Loucy (cell line): ENCODE data around the gene METAP1.

Source experiments
- H2AFZ ChIP-seq: fragments of 200-600 bp; sonication (generic); 2 replicates; pipeline ENCODE4 v1.6.0; 2016; ENCODE audit warnings: antibody characterized with exemption, mild to moderate bottlenecking, low read length, moderate library complexity
- H3F3A ChIP-seq: fragments of 200-600 bp; 2 replicates; pipeline ENCODE4 v1.6.0; 2016; ENCODE audit warnings: antibody characterized with exemption, low read depth, mild to moderate bottlenecking
- H3K27me3 ChIP-seq: fragments of 200-600 bp; sonication (generic); 2 replicates; pipeline ENCODE4 v1.6.1; 2014; ENCODE audit warnings: low read length, mild to moderate bottlenecking; ENCODE audit not compliant: insufficient read depth, poor library complexity, severe bottlenecking
- H3K36me3 ChIP-seq: fragments of 200-600 bp; sonication (generic); 2 replicates; pipeline ENCODE4 v1.6.1; 2016; ENCODE audit warnings: low read length; ENCODE audit not compliant: insufficient read depth
- H3K4me1 ChIP-seq: fragments of 200-600 bp; sonication (generic); 2 replicates; pipeline ENCODE4 v1.5.1; 2014; ENCODE audit warnings: low read length, mild to moderate bottlenecking; ENCODE audit not compliant: insufficient read depth, poor library complexity, severe bottlenecking
- H3K4me2 ChIP-seq: fragments of 200-600 bp; sonication (generic); 2 replicates; pipeline ENCODE4 v1.6.0; 2014; ENCODE audit warnings: antibody characterized with exemption, low read length, low read depth, mild to moderate bottlenecking; ENCODE audit not compliant: poor library complexity, severe bottlenecking
- H3K4me3 ChIP-seq: fragments of 200-600 bp; sonication (generic); 2 replicates; pipeline ENCODE4 v1.5.1; 2014; ENCODE audit warnings: low read length, mild to moderate bottlenecking, mixed read lengths; ENCODE audit not compliant: poor library complexity, severe bottlenecking
- H3K79me2 ChIP-seq: fragments of 200-600 bp; sonication (generic); 2 replicates; pipeline ENCODE4 v1.6.1; 2014; ENCODE audit warnings: low read length; ENCODE audit not compliant: insufficient read depth
- H3K9ac ChIP-seq: fragments of 200-600 bp; sonication (generic); 2 replicates; pipeline ENCODE4 v1.6.0; 2014; ENCODE audit warnings: mild to moderate bottlenecking, low read depth, low read length, moderate library complexity; ENCODE audit not compliant: poor library complexity, severe bottlenecking
- H3K9me2 ChIP-seq: fragments of 200-600 bp; sonication (generic); replicated peaks from 2 replicates; pipeline ENCODE4 v1.6.1; 2016; ENCODE audit warnings: low read depth, low read length, mixed read lengths
- H3K9me3 ChIP-seq: fragments of 200-600 bp; sonication (generic); 2 replicates; pipeline ENCODE4 v1.6.1; 2014; ENCODE audit warnings: mild to moderate bottlenecking, antibody characterized with exemption, low read length, low read depth; ENCODE audit not compliant: insufficient read depth
- H4K20me1 ChIP-seq: fragments of 200-600 bp; sonication (generic); 2 replicates; pipeline ENCODE4 v1.6.0; 2014; ENCODE audit warnings: antibody characterized with exemption, low read length, mild to moderate bottlenecking; ENCODE audit not compliant: insufficient read depth, poor library complexity, severe bottlenecking
- CTCF ChIP-seq: fragments of 200-600 bp; sonication (generic); conservative IDR thresholded peaks from 2 replicates; pipeline ENCODE4 v1.5.1; 2014; ENCODE audit warnings: mild to moderate bottlenecking, antibody characterized with exemption, low read length
- EZH2phosphoT487 ChIP-seq: fragments of 200-600 bp; IDR thresholded peaks from 2 replicates; pipeline ENCODE4 v1.6.1; 2018; ENCODE audit warnings: antibody characterized with exemption, mild to moderate bottlenecking, moderate library complexity, borderline replicate concordance

METAP1 gene

DNA sequence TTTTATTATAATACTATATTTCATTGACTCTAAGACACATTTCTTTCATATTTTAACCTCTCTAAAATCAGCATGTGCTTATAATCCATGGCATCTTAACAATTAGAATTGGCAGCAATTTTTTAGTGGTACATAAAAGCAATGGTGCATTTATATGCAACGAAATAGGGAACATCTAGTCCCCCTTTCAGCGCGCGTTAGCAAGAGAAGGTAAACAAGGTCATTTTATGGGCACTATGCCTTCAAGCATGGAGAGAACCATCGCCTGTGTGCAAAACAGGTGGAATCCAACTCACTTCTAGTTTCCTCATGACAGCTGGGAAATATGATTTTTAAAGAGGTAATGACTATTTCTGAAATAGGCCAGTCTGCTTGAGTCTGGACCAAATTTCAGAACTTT, 86.7 kb downstream of the METAP1 start:
- Histone ChIP-seq H4K20me1 (peaks cover 18% of the 10 kb centered on the region), H3K9ac (peak overlapping the region; percentile 4), H3K4me3 (no peak overlapping the region), H3K9me3 (no peaks in the 10 kb centered on the region), H3K27me3 (no peaks in the 10 kb centered on the region), H2AFZ (no peak overlapping the region), H3K4me2 (peak overlapping the region; percentile 1), H3K79me2 (peaks cover 43% of the 10 kb centered on the region), H3K4me1 (peaks cover 20% of the 10 kb centered on the region), H3F3A (no peaks in the 10 kb centered on the region), H3K36me3 (peaks cover 56% of the 10 kb centered on the region), H3K9me2 (no peaks in the 10 kb centered on the region)
- TF ChIP-seq EZH2phosphoT487 (no peak), CTCF (no peak)

- Histone ChIP-seq H3K4me3 (no peak overlapping the region), H3K36me3 (peaks cover 40% of the 10 kb centered on the region; the same call in 1 of the 2 replicates), H3K9me2 (no peaks in the 10 kb centered on the region)
These were observed 89.1 kb downstream of the METAP1 start for GRCh38 chr4:99084595-99084994.

GRCh38 chr4:99088023-99088449, 92.5 kb downstream of the METAP1 start:
- no peaks in the 10 kb centered on the region for H3K27me3 ChIP-seq
- peak overlapping the region; percentile 90 for H3K4me2 ChIP-seq
- peaks cover 45% of the 10 kb centered on the region for H3K4me1 ChIP-seq
- H3K9me3 ChIP-seq, result no peaks in the 10 kb centered on the region
- no peaks in the 10 kb centered on the region for H3F3A ChIP-seq
- TF ChIP-seq EZH2phosphoT487 (no peak), CTCF (no peak)
- H3K9me2 ChIP-seq, result no peaks in the 10 kb centered on the region
- peaks cover 59% of the 10 kb centered on the region for H3K79me2 ChIP-seq
- no peak overlapping the region; the same call in 1 of the 2 replicates for H2AFZ ChIP-seq
- peaks cover 13% of the 10 kb centered on the region for H4K20me1 ChIP-seq
- peak overlapping the region; percentile 99 for H3K4me3 ChIP-seq
- peak overlapping the region; percentile 91 for H3K9ac ChIP-seq
- peaks cover 15% of the 10 kb centered on the region; the same call in 1 of the 2 replicates for H3K36me3 ChIP-seq

More at GRCh38 chr4:99084595-99084994, 89.1 kb downstream of the METAP1 start:
- Histone ChIP-seq H3K79me2 (peaks cover 58% of the 10 kb centered on the region), H3K9me3 (no peaks in the 10 kb centered on the region), H2AFZ (no peak overlapping the region), H3K27me3 (no peaks in the 10 kb centered on the region), H3K4me2 (peak overlapping the region; percentile 13), H3K9ac (no peak overlapping the region), H4K20me1 (peaks cover 25% of the 10 kb centered on the region), H3K4me1 (peaks cover 29% of the 10 kb centered on the region), H3F3A (no peaks in the 10 kb centered on the region)
- TF ChIP-seq EZH2phosphoT487 (no peak), CTCF (no peak)
